ENCODE data around the gene FKBP8.

DNA sequence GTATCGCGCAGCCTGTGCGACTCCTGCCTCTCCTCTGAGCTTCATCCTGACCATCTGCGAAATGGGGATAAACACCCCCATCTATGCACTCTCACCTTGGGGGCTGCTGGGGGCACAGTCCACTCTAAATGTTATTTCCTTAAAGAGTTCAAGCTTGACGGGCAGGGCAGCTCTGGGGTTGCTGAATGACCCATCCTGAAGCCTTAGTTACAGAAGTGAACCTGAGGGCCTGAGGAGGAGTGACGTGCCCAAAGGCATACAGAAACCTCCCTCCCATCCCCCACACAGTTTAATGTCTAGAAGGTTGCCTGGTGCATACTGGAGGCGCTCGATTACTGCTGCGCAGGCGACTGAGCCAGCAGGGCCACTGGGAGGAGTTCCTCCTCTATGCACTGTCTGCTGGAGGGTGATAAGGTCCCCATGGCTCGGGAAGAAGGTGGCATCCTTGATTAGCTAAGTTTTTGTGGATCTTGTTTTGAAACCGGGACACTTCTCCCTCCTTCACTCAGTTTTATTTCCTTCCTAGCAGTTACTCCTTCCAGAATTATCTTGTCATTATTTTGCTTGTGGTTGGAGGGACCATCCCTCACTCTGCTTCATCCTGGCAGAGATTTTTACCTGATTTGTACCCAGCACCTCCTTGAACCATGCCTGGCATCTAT, 572 bp upstream of the FKBP8 start:
- no peak for TF ChIP-seq ZNF8 (CRISPR knock-in tag; IDR thresholded peaks at IDR 0.05)
- TF ChIP-seq, protein P1, sequence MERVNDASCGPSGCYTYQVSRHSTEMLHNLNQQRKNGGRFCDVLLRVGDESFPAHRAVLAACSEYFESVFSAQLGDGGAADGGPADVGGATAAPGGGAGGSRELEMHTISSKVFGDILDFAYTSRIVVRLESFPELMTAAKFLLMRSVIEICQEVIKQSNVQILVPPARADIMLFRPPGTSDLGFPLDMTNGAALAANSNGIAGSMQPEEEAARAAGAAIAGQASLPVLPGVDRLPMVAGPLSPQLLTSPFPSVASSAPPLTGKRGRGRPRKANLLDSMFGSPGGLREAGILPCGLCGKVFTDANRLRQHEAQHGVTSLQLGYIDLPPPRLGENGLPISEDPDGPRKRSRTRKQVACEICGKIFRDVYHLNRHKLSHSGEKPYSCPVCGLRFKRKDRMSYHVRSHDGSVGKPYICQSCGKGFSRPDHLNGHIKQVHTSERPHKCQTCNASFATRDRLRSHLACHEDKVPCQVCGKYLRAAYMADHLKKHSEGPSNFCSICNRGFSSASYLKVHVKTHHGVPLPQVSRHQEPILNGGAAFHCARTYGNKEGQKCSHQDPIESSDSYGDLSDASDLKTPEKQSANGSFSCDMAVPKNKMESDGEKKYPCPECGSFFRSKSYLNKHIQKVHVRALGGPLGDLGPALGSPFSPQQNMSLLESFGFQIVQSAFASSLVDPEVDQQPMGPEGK (CRISPR knock-in tag; IDR thresholded peaks at IDR 0.05; ENCODE audit: borderline replicate concordance), result no peak
